Activated CD8-positive, alpha-beta T cell treated with anti-CD3 and anti-CD28 coated beads, Interleukin-2, amount 10 ng/mL, durations not matched to agents 7 days and 5 days (primary cell): ENCODE measurements around the gene PRDM5. TPM values are rescaled to one million over a fixed set of nuclear protein-coding genes. Genes with fewer than 3 reads are reported as not detected.

Experiments used
- ATAC-seq: fragments of 150-1000 bp; cut with Tn5 transposase; one replicate; pipeline ENCODE4 v1.10.0; 2021; ENCODE audit warnings: moderate library complexity
- CTCF ChIA-PET: fragments of 350-600 bp; sonication (Branson Sonifier 250); formaldehyde crosslinking; loops from one replicate; lab custom pipeline; 2021; ENCODE audit warnings: antibody characterized with exemption; lab: Charles Lee
- POLR2A ChIA-PET: fragments of 350-600 bp; sonication (Branson Sonifier 250); formaldehyde crosslinking; loops from one replicate; lab custom pipeline; 2021; ENCODE audit warnings: antibody characterized with exemption; lab: Charles Lee
- DNase-seq: peaks from one replicate; pipeline ENCODE4 v3.0.0-alpha.2; 2020
- H3K27ac Mint-ChIP-seq: one replicate; pipeline ENCODE4 v1.8.0; 2021; ENCODE audit warnings: mild to moderate bottlenecking, mixed read lengths
- H3K27me3 Mint-ChIP-seq: one replicate; pipeline ENCODE4 v1.8.0; 2021; ENCODE audit warnings: low read depth, mixed read lengths
- H3K36me3 Mint-ChIP-seq: one replicate; pipeline ENCODE4 v1.8.0; 2021; ENCODE audit warnings: low read depth, mixed read lengths
- H3K4me1 Mint-ChIP-seq: one replicate; pipeline ENCODE4 v1.8.0; 2021; ENCODE audit warnings: low read depth, mixed read lengths
- H3K4me3 Mint-ChIP-seq: one replicate; pipeline ENCODE4 v1.8.0; 2021; ENCODE audit warnings: mild to moderate bottlenecking, mixed read lengths
- H3K9me3 Mint-ChIP-seq: one replicate; pipeline ENCODE4 v1.8.0; 2022; ENCODE audit warnings: mixed read lengths; ENCODE audit not compliant: insufficient read depth
- total RNA-seq, 2 experiments: library from RNA; stranded (reverse); gene quantifications; one replicate each; pipeline ENCODE4 v1.2.3, GENCODE V29; 2021

Gene PRDM5
- total RNA-seq, 2 experiments from 2014 or later: 0.05 to 0.16 TPM

- Mint-ChIP-seq H3K27me3 (no peaks in the 10 kb centered on the region), H3K27ac (no peak overlapping the region), H3K36me3 (no peaks in the 10 kb centered on the region), H3K4me1 (no peaks in the 10 kb centered on the region), H3K9me3 (no peaks in the 10 kb centered on the region), H3K4me3 (no peak overlapping the region)
- ChIA-PET POLR2A (no interaction called here), CTCF (no interaction called here)
- ATAC-seq (no peak), DNase-seq (no peak)
These were observed 191.0 kb downstream of the PRDM5 start for GRCh38 chr4:120731561-120731960.

- ChIA-PET CTCF (no interaction called here), POLR2A (no interaction called here)
- H3K4me1 Mint-ChIP-seq: no peaks in the 10 kb centered on the region
- no peaks in the 10 kb centered on the region for H3K36me3 Mint-ChIP-seq
- no peak overlapping the region for H3K27ac Mint-ChIP-seq
- ATAC-seq: no peak
- DNase-seq: no peak
- no peaks in the 10 kb centered on the region for H3K9me3 Mint-ChIP-seq
- H3K4me3 Mint-ChIP-seq: no peak overlapping the region
- no peaks in the 10 kb centered on the region for H3K27me3 Mint-ChIP-seq
These were observed 191.7 kb downstream of the PRDM5 start for GRCh38 chr4:120730777-120731320.

- H3K27ac Mint-ChIP-seq: no peak overlapping the region
- DNase-seq (no peak), ATAC-seq (no peak)
- H3K4me3 Mint-ChIP-seq: no peak overlapping the region
- H3K36me3 Mint-ChIP-seq: no peaks in the 10 kb centered on the region
- no peaks in the 10 kb centered on the region for H3K27me3 Mint-ChIP-seq
- ChIA-PET CTCF (no interaction called here), POLR2A (no interaction called here)
- H3K9me3 Mint-ChIP-seq: no peaks in the 10 kb centered on the region
- H3K4me1 Mint-ChIP-seq: no peaks in the 10 kb centered on the region
These were observed 193.4 kb downstream of the PRDM5 start for GRCh38 chr4:120728892-120729675.

- Mint-ChIP-seq H3K27me3 (no peaks in the 10 kb centered on the region), H3K4me1 (no peaks in the 10 kb centered on the region), H3K4me3 (no peak overlapping the region), H3K27ac (no peak overlapping the region), H3K9me3 (no peaks in the 10 kb centered on the region), H3K36me3 (no peaks in the 10 kb centered on the region)
- ChIA-PET CTCF (no interaction called here), POLR2A (no interaction called here)
- ATAC-seq: no peak
- no peak for DNase-seq
These were observed 196.6 kb downstream of the PRDM5 start for GRCh38 chr4:120725639-120726580.

DNA sequence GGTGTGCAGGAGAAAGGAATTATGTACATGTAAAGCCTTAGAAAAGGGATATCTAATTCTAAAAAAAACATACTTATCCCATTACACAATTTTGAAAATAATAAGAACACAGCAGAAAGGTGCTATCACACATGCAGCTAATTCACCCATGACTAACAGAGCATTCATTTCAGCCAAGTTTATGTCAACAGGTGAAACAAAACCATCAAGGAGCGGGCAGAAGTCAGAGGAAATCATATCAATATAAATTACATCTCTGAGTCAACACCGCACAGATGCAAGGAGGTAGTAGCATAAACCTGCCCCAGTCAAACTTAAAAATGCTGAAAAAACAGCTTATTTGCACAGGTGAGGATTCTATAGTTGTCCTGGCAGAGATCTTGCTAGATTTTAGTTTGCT lies 197.9 kb downstream of the PRDM5 start:
- H3K4me3 Mint-ChIP-seq: no peak overlapping the region
- no peak for ATAC-seq
- ChIA-PET POLR2A (no interaction called here), CTCF (no interaction called here)
- no peak overlapping the region for H3K27ac Mint-ChIP-seq
- H3K9me3 Mint-ChIP-seq: no peaks in the 10 kb centered on the region
- no peak for DNase-seq
- H3K4me1 Mint-ChIP-seq: no peaks in the 10 kb centered on the region
- H3K27me3 Mint-ChIP-seq: no peaks in the 10 kb centered on the region
- no peaks in the 10 kb centered on the region for H3K36me3 Mint-ChIP-seq

GRCh38 chr4:120723986-120724385 lies 198.5 kb downstream of the PRDM5 start:
- H3K4me1 Mint-ChIP-seq: no peaks in the 10 kb centered on the region
- POLR2A ChIA-PET: no interaction called here
- H3K27ac Mint-ChIP-seq: no peak overlapping the region
- DNase-seq (no peak), ATAC-seq (no peak)
- no peaks in the 10 kb centered on the region for H3K9me3 Mint-ChIP-seq
- no peak overlapping the region for H3K4me3 Mint-ChIP-seq
- CTCF ChIA-PET: interaction anchor here (0.8 kb wide), 1 partner anchor 583 kb away, joined by 3 read pairs; no protein-coding TSS in a partner anchor
- no peaks in the 10 kb centered on the region for H3K36me3 Mint-ChIP-seq
- H3K27me3 Mint-ChIP-seq: no peaks in the 10 kb centered on the region

GRCh38 chr4:120723105-120723504 lies 199.4 kb downstream of the PRDM5 start:
- H3K4me3 Mint-ChIP-seq: no peak overlapping the region
- H3K36me3 Mint-ChIP-seq: no peaks in the 10 kb centered on the region
- no peaks in the 10 kb centered on the region for H3K9me3 Mint-ChIP-seq
- DNase-seq: no peak
- ChIA-PET CTCF (no interaction called here), POLR2A (no interaction called here)
- H3K27me3 Mint-ChIP-seq: no peaks in the 10 kb centered on the region
- H3K27ac Mint-ChIP-seq: no peak overlapping the region
- no peaks in the 10 kb centered on the region for H3K4me1 Mint-ChIP-seq
- ATAC-seq: no peak

DNA sequence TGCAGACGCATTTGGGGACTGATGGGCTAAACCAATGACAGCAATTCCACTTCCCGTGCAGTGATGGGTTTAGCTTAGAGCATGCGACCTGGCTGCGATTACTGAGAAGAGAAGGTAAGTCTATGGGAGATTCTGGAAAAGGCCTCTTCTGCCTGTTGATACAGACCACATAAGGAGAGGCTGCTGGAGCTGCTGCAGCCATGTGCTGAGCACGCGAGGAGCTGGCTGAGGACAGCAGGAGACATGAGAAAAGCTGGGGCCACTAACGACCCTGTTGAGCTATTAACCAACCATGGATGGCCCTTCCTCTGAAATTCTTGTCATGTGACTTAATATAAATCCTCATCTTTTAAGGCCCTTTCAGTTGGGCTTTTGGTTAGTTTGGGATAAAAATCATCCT lies 199.9 kb downstream of the PRDM5 start:
- Mint-ChIP-seq H3K4me3 (no peak overlapping the region), H3K27ac (no peak overlapping the region), H3K9me3 (no peaks in the 10 kb centered on the region), H3K27me3 (no peaks in the 10 kb centered on the region), H3K36me3 (no peaks in the 10 kb centered on the region), H3K4me1 (no peaks in the 10 kb centered on the region)
- ATAC-seq (no peak), DNase-seq (no peak)
- CTCF ChIA-PET: no interaction called here
- POLR2A ChIA-PET: no interaction called here

GRCh38 chr4:120720354-120720934 lies 202.1 kb downstream of the PRDM5 start:
- Mint-ChIP-seq H3K27me3 (peaks cover 5% of the 10 kb centered on the region), H3K9me3 (no peaks in the 10 kb centered on the region), H3K36me3 (no peaks in the 10 kb centered on the region), H3K27ac (no peak overlapping the region), H3K4me1 (no peaks in the 10 kb centered on the region), H3K4me3 (no peak overlapping the region)
- DNase-seq (no peak), ATAC-seq (no peak)
- ChIA-PET POLR2A (no interaction called here), CTCF (interaction anchor here (0.7 to 1.4 kb wide), 3 partner anchors 18 to 565 kb away, joined by 3 to 4 read pairs (median 3); no protein-coding TSS in a partner anchor)

- Mint-ChIP-seq H3K4me3 (no peak overlapping the region), H3K9me3 (no peaks in the 10 kb centered on the region), H3K27ac (no peak overlapping the region), H3K36me3 (no peaks in the 10 kb centered on the region), H3K4me1 (no peaks in the 10 kb centered on the region), H3K27me3 (peaks cover 5% of the 10 kb centered on the region)
- POLR2A ChIA-PET: no interaction called here
- ATAC-seq (peak; percentile 72), DNase-seq (peak; percentile 37)
- CTCF ChIA-PET: no interaction called here
These were observed 203.5 kb downstream of the PRDM5 start for GRCh38 chr4:120718979-120719566.

- ChIA-PET CTCF (no interaction called here), POLR2A (no interaction called here)
- Mint-ChIP-seq H3K9me3 (no peaks in the 10 kb centered on the region), H3K27me3 (peaks cover 8% of the 10 kb centered on the region), H3K27ac (no peak overlapping the region), H3K36me3 (no peaks in the 10 kb centered on the region), H3K4me1 (no peaks in the 10 kb centered on the region), H3K4me3 (no peak overlapping the region)
- ATAC-seq (no peak), DNase-seq (no peak)
These were observed 206.2 kb downstream of the PRDM5 start for GRCh38 chr4:120716346-120716745.
